ENCODE data around the gene NEK4. TPM values are rescaled to one million over a fixed set of nuclear protein-coding genes. Genes with fewer than 3 reads are reported as not detected.

NEK4 gene
- polyA plus RNA-seq, 1 experiment, result 14.4 TPM

- Histone ChIP-seq H3K4me3 (ENCODE audit: low read depth, low read length) (no peak overlapping the region), H3K9me3 (ENCODE audit: control insufficient read depth, insufficient read depth, low read length) (no peaks in the 10 kb centered on the region; the same call in 1 of the 2 replicates), H3K27me3 (ENCODE audit: control insufficient read depth, insufficient read depth, low read length) (peaks cover 10% of the 10 kb centered on the region), H3K27ac (ENCODE audit: low read depth, low read length) (no peak overlapping the region)
- CTCF ChIA-PET, result interaction anchor here (1.8 kb wide), 1 partner anchor 27 kb away, joined by 4 read pairs; no protein-coding TSS in a partner anchor
- DNase-seq (ENCODE audit: low read depth, low spot score), result no peak
- no peak for TF ChIP-seq CTCF (IDR thresholded peaks at IDR 0.05; ENCODE audit: low read depth, low read length)
- POLR2A ChIA-PET, result no interaction called here
Measured at GRCh38 chr3:52793702-52794611, 23.2 kb upstream of the NEK4 start.

GRCh38 chr3:52792961-52793695 is 22.4 kb upstream of the NEK4 start:
- Histone ChIP-seq H3K27me3 (ENCODE audit: control insufficient read depth, insufficient read depth, low read length) (peaks cover 12% of the 10 kb centered on the region), H3K9me3 (ENCODE audit: control insufficient read depth, insufficient read depth, low read length) (no peaks in the 10 kb centered on the region; the same call in 1 of the 2 replicates), H3K27ac (ENCODE audit: low read depth, low read length) (no peak overlapping the region), H3K4me3 (ENCODE audit: low read depth, low read length) (no peak overlapping the region)
- DNase-seq (ENCODE audit: low read depth, low spot score), result no peak
- CTCF ChIA-PET, result no interaction called here
- TF ChIP-seq CTCF (IDR thresholded peaks at IDR 0.05; ENCODE audit: low read depth, low read length), result no peak
- POLR2A ChIA-PET, result interaction anchor here (0.7 kb wide), 1 partner anchor 43 kb away, joined by 5 read pairs; no protein-coding TSS in a partner anchor

GRCh38 chr3:52792413-52792812 is 21.7 kb upstream of the NEK4 start:
- no peak overlapping the region for H3K27ac ChIP-seq (ENCODE audit: low read depth, low read length)
- peaks cover 17% of the 10 kb centered on the region for H3K27me3 ChIP-seq (ENCODE audit: control insufficient read depth, insufficient read depth, low read length)
- 0 out of 2 replicates have a peak, but pooled peaks have one; percentile 1 for TF ChIP-seq CTCF (IDR thresholded peaks at IDR 0.05; ENCODE audit: low read depth, low read length)
- no peak for DNase-seq (ENCODE audit: low read depth, low spot score)
- ChIA-PET POLR2A (interaction anchor here (0.7 kb wide), 1 partner anchor 42 kb away, joined by 5 read pairs; no protein-coding TSS in a partner anchor), CTCF (no interaction called here)
- no peak overlapping the region for H3K4me3 ChIP-seq (ENCODE audit: low read depth, low read length)
- no peaks in the 10 kb centered on the region; the same call in 1 of the 2 replicates for H3K9me3 ChIP-seq (ENCODE audit: control insufficient read depth, insufficient read depth, low read length)

- no peak for DNase-seq (ENCODE audit: low read depth, low spot score)
- Histone ChIP-seq H3K4me3 (ENCODE audit: low read depth, low read length) (no peak overlapping the region), H3K27ac (ENCODE audit: low read depth, low read length) (no peak overlapping the region), H3K9me3 (ENCODE audit: control insufficient read depth, insufficient read depth, low read length) (no peaks in the 10 kb centered on the region; the same call in 1 of the 2 replicates), H3K27me3 (ENCODE audit: control insufficient read depth, insufficient read depth, low read length) (peaks cover 17% of the 10 kb centered on the region)
- ChIA-PET CTCF (interaction anchor here (1.6 kb wide), 1 partner anchor 29 kb away, joined by 4 read pairs; no protein-coding TSS in a partner anchor), POLR2A (no interaction called here)
- no peak for TF ChIP-seq CTCF (IDR thresholded peaks at IDR 0.05; ENCODE audit: low read depth, low read length)
Measured at GRCh38 chr3:52791928-52792327, 21.2 kb upstream of the NEK4 start.
